ENCODE data around the gene NECTIN4. TPM values are rescaled to one million over a fixed set of nuclear protein-coding genes. Genes with fewer than 3 reads are reported as not detected.

NECTIN4 gene
- total RNA-seq, 1 experiment from 2014 or later = 8.8 TPM

GRCh38 chr1:161131523-161132409, 42.4 kb upstream of the NECTIN4 start:
- no peaks in the 10 kb centered on the region for H3K9me3 ChIP-seq (ENCODE audit: insufficient read depth, low read depth)
- ChIA-PET POLR2A (ENCODE audit: unreplicated experiment) (interaction anchor here (0.5 to 0.7 kb wide), 3 partner anchors 39 to 104 kb away, joined by 4 to 24 read pairs (median 6); no protein-coding TSS in a partner anchor), CTCF (no interaction called here)
- BruUV-seq (replicated peaks) = no TSS peak
- H3K9me2 ChIP-seq (ENCODE audit: insufficient read depth) = no peaks in the 10 kb centered on the region
- peak overlapping the region; percentile 66 for H3K4me3 ChIP-seq
- H3K4me2 ChIP-seq = peak overlapping the region; percentile 84
- TF ChIP-seq EZH2 (IDR thresholded peaks at IDR 0.05; ENCODE audit: low read depth) = no peak
- TF ChIP-seq, protein P1, sequence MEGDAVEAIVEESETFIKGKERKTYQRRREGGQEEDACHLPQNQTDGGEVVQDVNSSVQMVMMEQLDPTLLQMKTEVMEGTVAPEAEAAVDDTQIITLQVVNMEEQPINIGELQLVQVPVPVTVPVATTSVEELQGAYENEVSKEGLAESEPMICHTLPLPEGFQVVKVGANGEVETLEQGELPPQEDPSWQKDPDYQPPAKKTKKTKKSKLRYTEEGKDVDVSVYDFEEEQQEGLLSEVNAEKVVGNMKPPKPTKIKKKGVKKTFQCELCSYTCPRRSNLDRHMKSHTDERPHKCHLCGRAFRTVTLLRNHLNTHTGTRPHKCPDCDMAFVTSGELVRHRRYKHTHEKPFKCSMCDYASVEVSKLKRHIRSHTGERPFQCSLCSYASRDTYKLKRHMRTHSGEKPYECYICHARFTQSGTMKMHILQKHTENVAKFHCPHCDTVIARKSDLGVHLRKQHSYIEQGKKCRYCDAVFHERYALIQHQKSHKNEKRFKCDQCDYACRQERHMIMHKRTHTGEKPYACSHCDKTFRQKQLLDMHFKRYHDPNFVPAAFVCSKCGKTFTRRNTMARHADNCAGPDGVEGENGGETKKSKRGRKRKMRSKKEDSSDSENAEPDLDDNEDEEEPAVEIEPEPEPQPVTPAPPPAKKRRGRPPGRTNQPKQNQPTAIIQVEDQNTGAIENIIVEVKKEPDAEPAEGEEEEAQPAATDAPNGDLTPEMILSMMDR (conservative IDR thresholded peaks at IDR 0.05) = no peak
- H3K4me1 ChIP-seq (replicated peaks; ENCODE audit: insufficient read depth) = peaks cover 31% of the 10 kb centered on the region
- H2AFZ ChIP-seq = peak overlapping the region; percentile 90
- H3K36me3 ChIP-seq (ENCODE audit: low read depth) = 0 out of 2 replicates have a peak, but pooled peaks cover 16% of the 10 kb centered on the region
- H3K27ac ChIP-seq = peak overlapping the region; percentile 91
- no peaks in the 10 kb centered on the region; the same call in 1 of the 2 replicates for H4K20me1 ChIP-seq (ENCODE audit: insufficient read depth)
- no peak for DNase-seq
- H3K79me2 ChIP-seq (ENCODE audit: low read depth) = peaks cover 49% of the 10 kb centered on the region
- peaks cover 62% of the 10 kb centered on the region for H3F3A ChIP-seq (ENCODE audit: insufficient read depth, low read depth)
- intact Hi-C loops (cut with micrococcal nuclease; ENCODE audit: unreplicated experiment) = loop anchor here (2.0 to 10.0 kb wide), 2 partner anchors 33 to 137 kb away; partner anchors contain the start of gene KLHDC9
- H3K27me3 ChIP-seq (ENCODE audit: insufficient read depth, low read depth) = no peaks in the 10 kb centered on the region

DNA sequence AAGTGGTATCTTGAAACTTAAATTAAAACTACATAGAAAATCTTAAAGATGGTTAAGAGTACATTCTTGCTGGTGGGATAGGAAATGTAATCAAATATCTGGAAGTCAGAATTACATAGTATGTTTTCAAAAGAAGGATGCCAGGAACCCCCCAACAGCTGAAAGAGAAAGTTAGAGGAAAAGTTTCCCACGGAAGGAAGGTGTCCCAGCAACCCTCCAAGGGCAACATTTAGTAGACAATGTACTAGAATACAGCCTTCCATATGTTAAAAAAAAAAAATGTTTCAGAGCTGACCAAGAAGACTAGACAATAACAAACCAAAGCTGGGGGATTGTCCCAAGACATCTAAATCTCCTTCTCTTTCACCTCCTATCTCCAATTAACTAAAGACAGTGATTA, 40.9 kb upstream of the NECTIN4 start:
- no peaks in the 10 kb centered on the region for H3K27me3 ChIP-seq (ENCODE audit: insufficient read depth, low read depth)
- no peaks in the 10 kb centered on the region; the same call in 1 of the 2 replicates for H4K20me1 ChIP-seq (ENCODE audit: insufficient read depth)
- DNase-seq = no peak
- H3K4me1 ChIP-seq (replicated peaks; ENCODE audit: insufficient read depth) = peaks cover 21% of the 10 kb centered on the region
- H3K9me2 ChIP-seq (ENCODE audit: insufficient read depth) = no peaks in the 10 kb centered on the region
- no TSS peak for BruUV-seq (replicated peaks)
- H3K9me3 ChIP-seq (ENCODE audit: insufficient read depth, low read depth) = no peaks in the 10 kb centered on the region
- no peak overlapping the region for H3K4me3 ChIP-seq
- peaks cover 37% of the 10 kb centered on the region for H3K79me2 ChIP-seq (ENCODE audit: low read depth)
- intact Hi-C loops (cut with micrococcal nuclease; ENCODE audit: unreplicated experiment) = loop anchor here (10.0 kb wide), 1 partner anchor 135 kb away; no protein-coding TSS in a partner anchor
- H3F3A ChIP-seq (ENCODE audit: insufficient read depth, low read depth) = peaks cover 52% of the 10 kb centered on the region
- POLR2A ChIA-PET (ENCODE audit: unreplicated experiment) = no interaction called here
- H3K36me3 ChIP-seq (ENCODE audit: low read depth) = 0 out of 2 replicates have a peak, but pooled peaks cover 18% of the 10 kb centered on the region
- CTCF ChIA-PET = interaction anchor here (0.6 kb wide), 1 partner anchor 634 kb away, joined by 8 read pairs; no protein-coding TSS in a partner anchor
- H3K27ac ChIP-seq = no peak overlapping the region
- no peak overlapping the region; the same call in 1 of the 2 replicates for H3K4me2 ChIP-seq
- H2AFZ ChIP-seq = no peak overlapping the region
- TF ChIP-seq, protein P1 (conservative IDR thresholded peaks at IDR 0.05) = no peak
- TF ChIP-seq EZH2 (IDR thresholded peaks at IDR 0.05; ENCODE audit: low read depth) = no peak

DNA sequence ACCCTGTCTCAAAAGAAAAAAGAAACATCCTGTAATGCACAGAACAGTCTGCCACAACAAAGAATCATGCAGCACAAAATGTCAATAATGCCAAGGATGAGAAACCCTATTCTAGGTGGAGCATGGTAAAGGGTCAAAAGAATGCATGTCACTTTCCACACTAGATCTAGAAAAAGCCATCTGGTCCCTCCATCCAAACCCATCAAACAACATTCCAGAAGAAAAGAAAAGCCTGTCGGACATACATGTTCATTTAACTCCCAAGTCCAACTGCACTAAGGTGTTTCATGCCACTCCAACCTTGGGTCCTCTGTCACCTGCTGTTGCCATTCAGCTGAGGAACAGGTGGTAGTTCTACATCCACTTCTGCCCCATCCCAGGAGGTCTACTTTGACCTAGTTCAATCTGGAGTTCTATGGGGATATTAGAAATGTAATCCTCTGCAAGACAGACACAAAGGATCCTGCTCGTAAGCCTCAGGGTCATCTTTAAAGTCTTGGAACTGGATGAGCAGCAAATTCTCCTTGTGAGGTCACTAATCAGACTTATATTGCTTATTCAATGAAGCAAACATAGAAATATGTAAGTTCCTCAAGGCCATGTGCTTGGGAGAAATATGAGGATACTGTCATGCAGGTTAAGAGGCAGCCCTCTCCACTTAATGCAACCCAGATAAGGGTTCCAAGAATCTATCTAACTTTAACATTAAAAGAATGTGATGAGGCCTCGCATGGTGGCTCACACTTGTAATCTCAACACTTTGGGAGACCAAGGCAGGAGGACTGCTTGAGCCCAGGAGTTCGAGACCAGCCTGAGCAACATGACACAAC, 39.4 kb upstream of the NECTIN4 start:
- Histone ChIP-seq H3K4me3 (no peak overlapping the region), H3K4me2 (no peak overlapping the region), H4K20me1 (ENCODE audit: insufficient read depth) (no peaks in the 10 kb centered on the region; the same call in 1 of the 2 replicates), H3K27ac (no peak overlapping the region), H3K9me2 (ENCODE audit: insufficient read depth) (no peaks in the 10 kb centered on the region), H2AFZ (no peak overlapping the region), H3K9me3 (ENCODE audit: insufficient read depth, low read depth) (no peaks in the 10 kb centered on the region), H3K79me2 (ENCODE audit: low read depth) (peaks cover 22% of the 10 kb centered on the region), H3K27me3 (ENCODE audit: insufficient read depth, low read depth) (no peaks in the 10 kb centered on the region), H3F3A (ENCODE audit: insufficient read depth, low read depth) (peaks cover 38% of the 10 kb centered on the region), H3K36me3 (ENCODE audit: low read depth) (0 out of 2 replicates have a peak, but pooled peaks cover 18% of the 10 kb centered on the region), H3K4me1 (replicated peaks; ENCODE audit: insufficient read depth) (peaks cover 9% of the 10 kb centered on the region; the same call in 1 of the 2 replicates)
- intact Hi-C loops (cut with micrococcal nuclease; ENCODE audit: unreplicated experiment) = no loop called here
- DNase-seq = no peak
- CTCF ChIA-PET = interaction anchor here (0.6 kb wide), 1 partner anchor 170 kb away, joined by 3 read pairs; no protein-coding TSS in a partner anchor
- no peak for TF ChIP-seq EZH2 (IDR thresholded peaks at IDR 0.05; ENCODE audit: low read depth)
- TF ChIP-seq, protein P1 (conservative IDR thresholded peaks at IDR 0.05) = no peak
- BruUV-seq (replicated peaks) = no TSS peak
- POLR2A ChIA-PET (ENCODE audit: unreplicated experiment) = no interaction called here
